Measurements from ENCODE around the gene SPTBN1.
"Not testable (repeated sequence)": the region's sequence is repeated elsewhere in the genome, so short reads cannot be mapped to it uniquely, and the experiment has no call there.

Gene SPTBN1

DNA sequence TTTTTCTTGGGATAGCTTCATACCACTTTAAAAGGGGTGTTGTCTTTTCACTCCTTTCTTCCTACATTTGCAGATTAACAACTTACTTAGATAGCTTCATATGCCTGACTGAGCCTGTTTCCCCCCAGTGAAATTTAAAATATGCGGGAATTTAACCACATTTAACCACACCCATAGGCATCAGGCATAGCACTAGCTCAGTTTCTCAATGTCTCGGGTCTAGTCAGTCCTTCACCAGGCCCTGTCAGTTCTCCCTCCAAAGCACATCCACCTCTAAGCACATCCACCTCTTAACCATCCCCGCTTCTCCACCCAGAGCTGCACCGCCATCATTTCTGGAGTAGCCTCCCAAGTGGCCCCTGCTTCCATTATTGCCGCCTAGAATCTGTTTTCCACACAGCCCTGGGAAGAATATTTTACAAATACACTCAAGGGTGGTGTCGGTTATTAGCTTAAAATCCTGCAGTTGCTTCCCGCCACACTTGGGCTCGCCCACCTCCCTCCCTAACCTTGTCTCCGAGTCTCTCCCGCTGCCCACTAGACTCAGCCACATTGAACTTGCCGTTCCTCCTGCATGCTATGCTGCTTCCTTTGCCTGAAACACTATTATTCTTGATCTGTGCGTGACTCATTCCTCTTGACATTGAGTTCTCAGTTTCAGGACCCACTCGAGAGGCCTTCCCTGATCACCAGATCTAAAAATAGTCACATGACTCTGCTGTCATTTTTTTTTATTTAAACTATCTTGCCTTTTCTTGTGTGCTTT, 68.3 kb downstream of the SPTBN1 start:
- DNase-seq: peak in 2 of 56 donors; percentile 18 to 19

DNA sequence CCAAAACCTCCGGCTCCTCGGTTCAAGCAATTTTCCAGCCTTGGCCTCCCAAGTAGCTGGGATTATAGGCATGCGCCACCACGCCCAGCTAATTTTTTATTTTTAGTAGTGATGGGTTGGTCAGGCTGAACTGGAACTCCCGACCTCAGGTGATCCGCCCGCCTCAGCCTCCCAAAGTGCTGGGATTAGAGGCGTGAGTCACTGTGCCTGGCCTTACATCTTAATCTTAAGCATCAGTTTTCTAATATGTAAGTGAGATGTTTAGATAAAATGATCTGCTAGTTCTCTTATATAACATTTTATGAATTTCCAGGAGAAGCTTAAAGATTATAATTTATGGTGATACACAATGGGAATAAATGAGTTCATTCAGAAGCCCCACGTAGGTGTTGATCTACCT, 69.2 kb downstream of the SPTBN1 start:
- DNase-seq: no peak

DNA sequence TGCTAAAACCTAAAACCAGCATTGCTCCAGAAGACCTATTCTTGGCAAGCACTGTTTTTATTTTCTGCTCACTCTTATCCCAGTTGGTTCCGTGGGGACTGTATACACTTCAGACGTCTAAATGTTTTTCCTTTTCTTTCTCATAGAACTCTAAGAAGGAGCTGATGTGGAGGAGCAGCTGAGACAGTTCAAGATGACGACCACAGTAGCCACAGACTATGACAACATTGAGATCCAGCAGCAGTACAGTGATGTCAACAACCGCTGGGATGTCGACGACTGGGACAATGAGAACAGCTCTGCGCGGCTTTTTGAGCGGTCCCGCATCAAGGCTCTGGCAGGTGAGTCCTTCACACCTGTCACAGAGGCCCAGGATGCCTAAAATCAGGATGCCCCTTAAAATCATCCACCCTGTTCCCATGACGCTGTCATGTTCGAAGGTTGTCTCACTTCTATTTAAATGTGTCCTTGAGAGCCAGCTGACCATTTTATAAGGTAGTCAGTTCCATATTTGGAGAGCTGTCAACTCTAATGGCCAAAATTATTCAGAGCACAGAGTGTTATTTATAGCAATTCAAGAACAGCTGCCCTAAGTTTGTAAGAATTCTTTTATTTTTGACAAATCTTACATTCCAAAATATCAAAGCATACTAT, 70.2 kb downstream of the SPTBN1 start:
- DNase-seq: no peak

DNA sequence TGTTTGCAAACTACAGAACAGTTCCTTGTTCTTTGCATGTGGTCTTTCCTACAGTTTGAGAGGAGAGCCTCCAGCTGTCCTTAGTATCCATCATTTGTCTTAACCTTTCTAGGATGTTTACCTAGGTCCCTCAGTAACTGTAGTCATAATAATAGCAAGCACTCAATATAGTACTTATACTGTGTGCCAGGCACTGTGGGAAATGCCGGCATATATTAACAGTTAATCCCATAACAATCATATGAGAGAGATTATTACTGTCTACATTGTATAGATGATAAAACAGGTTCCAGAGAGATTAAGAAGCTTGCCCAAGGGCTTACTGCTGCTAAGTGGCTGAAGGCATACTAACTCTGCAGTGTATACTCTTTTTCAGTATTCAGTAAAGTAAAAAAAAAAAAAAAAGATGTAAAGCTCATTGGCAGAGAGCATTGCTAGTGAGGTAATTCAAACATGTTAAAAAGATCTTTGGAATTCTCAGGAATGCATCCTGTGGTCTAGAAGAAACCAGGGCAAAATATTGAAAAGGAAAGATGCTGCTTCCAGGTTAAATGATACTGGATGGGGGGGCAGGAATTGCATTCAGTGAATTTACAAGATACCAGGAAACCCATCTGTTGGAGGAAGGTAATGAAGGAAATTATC, 72.3 kb downstream of the SPTBN1 start:
- no peak for DNase-seq

DNA sequence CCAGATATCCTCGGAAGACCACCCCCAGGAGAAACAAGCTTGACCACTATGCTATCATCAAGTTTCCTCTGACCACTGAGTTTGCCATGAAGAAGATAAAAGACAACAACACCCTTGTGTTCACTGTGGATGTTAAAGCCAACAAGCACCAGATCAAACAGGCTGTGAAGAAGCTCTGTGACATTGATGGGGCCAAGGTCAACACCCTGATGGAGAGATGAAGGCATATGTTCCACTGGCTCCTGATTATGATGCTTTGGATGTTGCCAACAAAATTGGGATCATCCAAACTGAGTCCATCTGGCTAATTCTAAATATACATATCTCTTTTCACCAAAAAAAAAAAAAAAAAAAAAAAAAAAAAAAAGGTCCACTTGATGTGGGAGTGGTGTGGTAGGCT, 73.4 kb downstream of the SPTBN1 start:
- not testable (repeated sequence) for DNase-seq

DNA sequence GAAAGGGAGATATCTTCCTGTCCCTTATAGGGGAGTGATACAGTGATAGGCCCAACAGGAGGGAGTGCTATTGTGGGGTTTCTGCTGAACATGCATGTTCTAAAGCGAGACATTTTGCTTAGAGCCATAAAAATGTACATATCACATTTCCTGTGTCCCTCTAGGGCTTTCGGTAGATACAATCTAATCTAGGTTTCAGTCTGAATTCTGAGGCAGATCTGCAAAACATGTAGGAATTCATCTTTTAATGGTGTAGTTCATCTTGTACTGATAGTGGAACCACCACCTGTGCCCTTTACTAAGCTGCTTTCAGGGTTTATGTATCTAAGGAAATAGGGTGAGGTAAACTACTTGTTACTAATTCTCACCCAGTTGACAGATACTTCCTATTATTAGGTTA, 73.8 kb downstream of the SPTBN1 start:
- no peak for DNase-seq

DNA sequence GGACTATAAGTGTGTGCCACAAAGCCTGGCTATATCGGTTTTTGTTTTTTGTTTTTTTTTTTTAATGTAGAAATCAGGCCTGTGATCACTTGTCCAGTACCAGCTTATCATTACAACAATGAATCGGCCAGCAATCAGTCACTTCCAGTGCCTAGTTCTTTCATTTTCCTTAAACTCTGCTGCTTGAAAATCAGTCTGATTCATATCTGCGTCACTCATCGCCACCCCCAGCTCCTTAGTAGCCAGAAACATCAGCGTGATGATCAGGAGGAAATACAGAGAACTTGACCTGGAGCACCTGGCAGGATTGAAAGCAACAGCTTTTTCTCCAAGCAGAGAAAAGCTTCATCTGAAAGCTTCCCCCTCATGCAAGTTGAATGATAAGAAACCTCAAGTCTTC, 75.4 kb downstream of the SPTBN1 start:
- DNase-seq: peak in 4 of 56 donors; percentile 6 to 16 (median 8)

DNA sequence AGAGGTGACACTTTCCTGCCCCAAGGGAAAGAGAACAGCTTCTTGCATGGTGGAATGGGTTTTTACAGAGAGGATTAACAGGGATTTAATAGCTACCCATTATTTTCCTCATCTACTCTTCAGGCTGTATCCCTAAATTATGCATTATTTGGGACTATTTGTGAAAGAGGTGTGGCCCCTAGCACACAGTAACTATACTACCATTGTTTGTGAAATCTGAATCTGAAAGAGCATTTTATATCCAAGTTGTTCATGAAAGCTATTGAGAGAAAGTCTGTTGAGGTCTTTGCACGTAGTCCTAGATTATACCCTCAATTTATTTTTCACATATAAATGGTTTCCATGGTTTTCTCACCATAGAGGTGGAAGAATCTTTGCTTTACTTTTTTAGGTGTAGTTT, 78.1 kb downstream of the SPTBN1 start:
- no peak for DNase-seq

DNA sequence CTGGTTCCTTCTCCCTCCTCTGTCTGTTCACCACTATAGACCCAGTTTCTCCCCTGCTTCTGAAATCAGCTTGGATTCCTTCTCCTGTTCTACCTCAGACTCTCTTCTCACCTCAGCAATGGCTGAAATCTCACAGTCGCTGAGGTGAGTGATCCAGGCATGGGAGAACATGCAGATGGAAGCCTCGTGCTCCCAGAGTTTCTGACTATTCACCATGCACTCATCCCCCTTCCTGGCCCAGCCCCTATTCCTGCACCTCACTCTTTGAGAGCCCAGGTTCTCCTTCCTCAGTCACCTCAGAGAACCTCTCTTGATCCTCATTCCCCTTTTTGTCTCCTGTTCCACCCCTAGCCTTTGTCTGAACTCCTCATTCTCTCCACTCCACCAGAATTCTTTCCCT, 78.5 kb downstream of the SPTBN1 start:
- no peak for DNase-seq

DNA sequence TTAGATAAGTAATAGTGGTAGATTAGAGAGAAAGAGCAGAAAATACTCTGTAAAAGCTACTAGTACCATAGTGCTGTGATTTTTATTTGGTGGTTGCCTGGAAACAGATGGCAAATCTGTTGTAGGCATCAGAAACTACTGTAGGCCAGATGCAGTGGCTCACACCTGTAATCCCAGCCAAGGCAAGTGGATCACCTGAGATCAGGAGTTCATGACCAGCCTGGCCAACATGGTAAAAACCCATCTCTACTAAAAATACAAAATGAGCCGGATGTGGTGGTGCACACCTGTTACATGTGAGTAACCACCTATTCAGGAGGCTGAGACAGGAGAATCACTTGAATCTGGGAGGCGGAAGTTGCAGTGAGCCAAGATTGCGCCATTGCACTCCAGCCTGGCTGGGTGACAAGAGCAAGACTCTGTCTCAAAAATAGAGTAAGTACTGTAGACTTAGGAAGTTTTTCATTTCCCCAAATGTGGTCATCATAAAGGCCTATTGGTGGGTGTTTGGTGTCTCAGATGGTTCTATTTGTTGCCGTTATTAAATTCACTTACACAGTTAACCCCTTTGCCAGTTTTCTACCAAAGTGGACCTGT, 79.6 kb downstream of the SPTBN1 start:
- peak in 1 of 56 donors; percentile 8 for DNase-seq

DNA sequence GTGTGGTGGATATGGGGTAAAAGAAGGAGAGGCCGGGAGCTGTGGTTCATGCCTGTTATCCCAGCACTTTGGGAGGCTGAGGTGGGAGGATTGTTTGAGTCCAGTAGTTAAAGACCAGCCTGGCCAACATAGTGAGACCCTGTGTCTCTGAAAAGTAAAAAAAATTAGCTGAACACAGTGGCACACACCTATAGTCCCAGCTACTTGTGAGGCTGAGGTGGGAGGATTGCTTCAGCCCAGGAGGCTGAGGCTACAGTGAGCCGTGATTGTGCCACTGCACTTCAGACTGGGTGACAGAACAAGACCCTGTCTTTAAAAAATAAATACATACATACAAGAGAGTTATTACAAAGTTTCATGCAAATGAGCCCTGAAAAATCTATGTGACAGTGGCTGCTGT, 80.6 kb downstream of the SPTBN1 start:
- no peak for DNase-seq

DNA sequence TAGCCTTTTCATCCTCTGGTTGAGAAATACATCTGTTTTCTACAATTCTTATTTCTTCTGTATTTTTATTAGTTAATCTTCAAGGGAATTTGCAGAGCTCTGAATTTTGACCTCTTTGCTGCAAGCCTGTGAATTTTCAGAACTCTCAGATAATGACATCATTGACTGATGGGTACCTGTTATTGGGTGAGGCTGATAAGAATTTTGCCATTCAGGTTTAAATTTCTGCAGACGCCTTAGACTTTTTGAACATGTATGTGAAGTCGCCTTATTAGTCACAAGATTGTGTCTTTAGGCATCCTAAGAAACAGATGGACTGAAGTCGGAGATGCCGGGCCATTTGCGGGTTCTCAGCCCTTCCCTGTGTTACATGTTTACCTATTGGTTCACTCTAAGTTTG, 82.4 kb downstream of the SPTBN1 start:
- no peak for DNase-seq

DNA sequence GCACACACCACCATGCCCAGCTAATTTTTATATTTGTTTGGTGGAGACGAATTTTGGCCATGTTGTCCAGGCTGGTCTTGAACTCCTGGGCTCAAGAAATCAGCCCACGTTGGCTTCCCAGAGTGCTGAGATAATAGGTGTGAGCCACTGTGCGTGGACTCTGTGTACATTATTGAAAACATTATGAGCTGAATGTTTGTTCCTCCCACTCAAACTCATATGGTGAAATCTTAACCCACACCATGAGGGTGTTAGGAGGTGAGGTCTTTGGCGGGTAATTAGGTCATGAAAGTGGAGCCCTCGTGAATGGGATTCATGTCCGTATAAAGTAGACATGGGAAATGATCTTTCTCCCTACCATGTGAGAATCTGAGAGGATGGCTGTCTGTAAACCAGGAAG, 83.6 kb downstream of the SPTBN1 start:
- no peak for DNase-seq

DNA sequence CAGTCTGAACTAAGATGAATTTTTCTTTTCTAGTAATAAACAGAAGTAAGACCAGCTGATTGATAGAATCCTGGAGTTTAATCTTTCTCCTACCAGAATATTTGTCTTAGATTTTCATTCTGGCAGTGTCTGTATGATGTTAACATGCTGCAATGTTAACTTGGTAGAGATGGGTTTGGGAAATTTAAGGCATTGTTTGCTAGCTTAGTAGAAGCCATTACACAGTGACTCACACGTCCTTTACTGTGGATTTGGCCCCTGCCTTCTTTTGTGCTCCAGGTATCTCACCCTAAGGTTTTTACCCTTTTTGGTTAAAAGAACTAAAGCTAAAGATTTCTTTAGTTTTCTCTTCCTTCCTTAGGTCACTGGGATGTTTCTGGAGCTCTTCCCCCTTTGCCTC, 84.1 kb downstream of the SPTBN1 start:
- no peak for DNase-seq

DNA sequence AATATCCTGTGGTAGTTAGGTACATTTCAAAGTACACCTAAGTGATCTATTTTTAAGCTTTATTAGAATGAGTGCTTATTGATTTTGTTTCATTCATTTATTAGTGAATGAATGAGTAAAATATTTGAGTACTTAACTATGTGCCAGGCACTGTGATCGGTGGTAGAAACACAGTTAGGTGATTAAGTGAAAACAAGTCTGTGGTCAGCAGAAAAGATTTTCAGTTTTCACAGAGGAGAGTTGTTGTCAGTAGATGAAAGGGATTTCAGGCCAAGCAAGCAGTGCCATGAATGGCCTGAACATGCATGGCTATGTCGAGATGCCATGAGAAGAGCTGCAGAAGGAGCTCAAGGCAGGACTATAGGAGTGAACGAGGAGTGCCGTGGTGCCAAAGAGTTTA, 85.9 kb downstream of the SPTBN1 start:
- no peak for DNase-seq

DNA sequence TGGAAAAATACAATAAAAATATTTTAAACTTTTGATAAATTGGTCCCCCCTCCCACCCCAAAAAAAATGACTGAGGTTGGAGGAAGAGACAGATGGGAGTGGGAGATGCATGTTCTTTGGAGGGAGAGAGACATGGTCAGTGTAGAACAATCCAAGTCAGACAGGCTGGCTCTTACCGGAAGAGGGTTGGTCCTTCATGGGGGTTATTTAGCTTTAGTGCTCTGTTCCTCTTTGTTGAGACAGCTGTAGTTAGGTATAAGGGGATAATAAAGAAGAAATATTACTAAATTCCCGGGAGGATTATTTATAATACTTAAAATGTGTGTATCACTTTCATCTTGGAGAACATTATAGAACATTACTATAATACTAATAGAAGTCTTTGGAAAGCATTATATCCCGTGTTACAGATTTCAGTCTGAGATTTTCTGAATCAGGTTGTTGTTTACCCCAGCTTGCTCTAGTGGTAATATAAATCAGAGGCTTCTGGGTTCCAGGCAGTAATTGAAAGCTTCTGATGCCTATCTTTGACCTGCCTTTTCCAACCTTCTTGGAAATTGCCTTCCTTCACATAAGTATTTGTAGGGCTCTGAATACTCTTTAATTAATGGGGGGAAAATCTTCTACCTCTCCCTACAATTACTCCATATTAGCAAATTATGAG, 87.7 kb downstream of the SPTBN1 start:
- no peak for DNase-seq

DNA sequence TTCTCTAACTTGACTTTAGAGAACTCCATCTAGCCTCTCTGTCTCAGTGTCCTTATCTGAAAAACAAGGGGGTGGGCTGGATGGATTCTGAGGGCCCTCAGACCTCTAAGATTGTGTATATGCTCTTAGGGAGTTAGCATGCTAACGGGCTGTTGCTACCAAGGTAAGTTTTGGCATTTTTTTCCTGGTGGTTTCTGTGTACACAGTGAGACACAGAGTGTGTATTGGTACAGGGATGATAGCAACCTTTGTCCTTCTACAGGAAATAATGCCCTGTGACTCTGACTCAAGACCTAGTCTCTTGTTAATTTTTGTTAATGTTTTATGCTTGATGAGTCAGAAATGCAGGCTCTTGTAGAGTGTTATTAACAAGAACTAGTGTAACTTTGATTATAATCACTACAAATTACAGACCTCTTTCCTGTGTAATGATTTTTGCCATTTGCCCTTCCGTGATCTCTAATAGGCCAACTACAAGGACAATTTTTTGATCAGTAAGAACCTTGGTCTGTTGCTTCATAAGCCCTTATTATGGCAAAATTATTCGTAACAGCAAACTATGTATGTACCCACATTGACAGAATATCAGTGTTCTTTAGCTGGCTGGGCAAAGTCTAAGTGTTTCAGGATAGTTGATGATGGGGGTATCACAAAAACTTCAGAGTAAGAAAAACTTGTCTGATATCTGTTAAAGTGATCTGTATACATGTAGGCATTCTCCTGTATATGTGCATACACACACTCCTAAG, 89.7 kb downstream of the SPTBN1 start:
- DNase-seq: no peak

DNA sequence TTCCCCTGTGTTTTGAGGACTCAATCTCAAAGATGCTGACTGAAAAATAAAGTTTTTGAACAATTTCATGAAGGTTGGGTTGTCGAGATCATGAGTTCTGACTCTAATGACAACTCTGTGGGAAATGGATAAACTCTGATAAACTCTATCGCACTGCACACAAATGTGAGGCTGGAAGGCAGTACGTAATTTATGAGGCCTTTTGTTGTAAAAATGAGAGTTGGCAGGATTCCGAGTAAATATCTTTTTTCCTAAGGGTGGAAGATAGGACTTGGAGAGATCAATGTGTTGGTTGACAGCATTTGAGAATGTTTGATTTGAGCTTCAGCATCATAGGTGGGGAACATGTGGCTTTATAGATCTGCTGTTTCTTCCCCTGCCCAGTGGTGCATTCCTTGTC, 90.4 kb downstream of the SPTBN1 start:
- DNase-seq: no peak

DNA sequence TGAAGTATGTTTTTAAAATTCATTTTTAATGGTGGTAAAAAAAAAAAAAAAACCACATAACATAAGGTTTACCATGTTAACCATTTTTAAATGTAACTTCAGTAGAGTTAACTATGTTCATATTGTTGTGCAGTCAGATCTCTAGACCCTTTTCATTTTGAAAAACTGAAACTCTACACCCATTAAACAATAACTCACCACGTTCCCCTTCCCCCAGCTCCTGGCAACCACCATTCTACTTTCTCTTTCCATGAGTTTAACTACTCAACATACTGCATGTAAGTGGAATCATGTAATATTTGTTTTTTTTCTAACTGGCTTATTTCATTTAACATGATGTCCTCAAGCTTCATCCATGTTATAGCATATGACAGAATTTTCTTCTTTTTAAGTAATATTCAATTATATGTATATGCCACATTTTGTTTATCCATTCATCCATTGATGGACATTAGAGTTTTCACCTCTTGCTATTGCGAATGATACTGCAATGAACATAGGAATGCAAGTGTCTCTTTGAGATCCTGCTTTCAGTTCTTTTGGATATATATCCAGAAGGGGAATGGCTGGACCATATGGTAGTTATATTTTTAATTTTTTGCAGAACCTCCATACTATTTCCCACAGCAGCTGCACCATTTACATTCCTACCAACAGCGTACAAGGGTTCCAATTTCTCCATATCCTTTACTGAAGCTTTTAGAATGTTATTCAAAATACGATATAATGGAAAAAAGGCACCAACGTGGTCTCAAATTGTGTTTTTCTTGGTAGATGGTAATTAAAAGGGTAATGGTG, 91.0 kb downstream of the SPTBN1 start:
- DNase-seq: no peak

DNA sequence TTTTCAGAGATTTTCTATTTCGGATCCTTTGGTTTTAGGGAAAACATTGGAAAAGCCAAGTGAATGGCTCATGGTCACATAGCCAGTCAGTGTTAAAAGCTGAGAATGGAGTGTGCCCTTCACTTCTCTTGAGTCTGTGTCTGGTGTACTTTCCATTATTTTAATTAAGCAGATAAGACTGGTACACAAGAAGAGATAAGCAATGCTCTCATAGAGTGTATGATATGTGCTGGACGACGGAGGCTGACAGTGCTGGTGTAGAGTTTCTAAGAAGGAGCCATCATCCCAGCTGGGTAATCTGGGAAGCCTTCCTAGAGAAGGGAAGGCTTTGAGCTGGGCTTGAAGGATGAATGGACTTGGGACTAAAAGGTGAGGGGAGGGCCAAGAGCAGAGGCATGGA, 93.3 kb downstream of the SPTBN1 start:
- no peak for DNase-seq
